Neural progenitor cell (in vitro differentiated cells): ENCODE data around the gene MORC2. TPM values are rescaled to one million over a fixed set of nuclear protein-coding genes. Genes with fewer than 3 reads are reported as not detected.

Source experiments
- DNase-seq: peaks from one replicate; pipeline ENCODE4 v3.0.0-alpha.2; 2016; ENCODE audit warnings: low spot score
- H2AFZ ChIP-seq: fragments of 200-600 bp; sonication (generic); replicated peaks from 2 replicates; pipeline ENCODE4 v1.6.1; 2016; ENCODE audit warnings: antibody characterized with exemption
- H3F3A ChIP-seq: fragments of 200-600 bp; sonication (generic); 2 replicates; pipeline ENCODE4 v1.6.1; 2016; ENCODE audit warnings: antibody characterized with exemption, low read depth
- H3K27ac ChIP-seq: fragments of 200-600 bp; sonication (generic); 2 replicates; pipeline ENCODE4 v1.5.1; 2016; ENCODE audit warnings: mild to moderate bottlenecking
- H3K27me3 ChIP-seq: fragments of 200-600 bp; sonication (generic); 2 replicates; pipeline ENCODE4 v1.6.1; 2016; ENCODE audit warnings: mild to moderate bottlenecking, moderate library complexity
- H3K36me3 ChIP-seq: fragments of 200-600 bp; sonication (generic); 2 replicates; pipeline ENCODE4 v1.5.1; 2016
- H3K4me1 ChIP-seq: fragments of 200-600 bp; sonication (generic); 2 replicates; pipeline ENCODE4 v1.6.1; 2016; ENCODE audit warnings: mixed run types
- H3K4me2 ChIP-seq: fragments of 200-600 bp; sonication (generic); 2 replicates; pipeline ENCODE4 v1.6.1; 2016
- H3K4me3 ChIP-seq: fragments of 200-600 bp; sonication (generic); 2 replicates; pipeline ENCODE4 v1.5.1; 2016
- H3K79me2 ChIP-seq: fragments of 200-600 bp; sonication (generic); 2 replicates; pipeline ENCODE4 v1.6.1; 2016; ENCODE audit warnings: low read depth
- H3K9ac ChIP-seq: fragments of 200-600 bp; sonication (generic); 2 replicates; pipeline ENCODE4 v1.6.1; 2016
- H3K9me3 ChIP-seq: fragments of 200-600 bp; sonication (generic); 2 replicates; pipeline ENCODE4 v1.5.1; 2016; ENCODE audit warnings: low read depth
- H4K20me1 ChIP-seq: fragments of 200-600 bp; sonication (generic); 2 replicates; pipeline ENCODE4 v1.6.1; 2016; ENCODE audit warnings: low read depth
- H3K27ac Mint-ChIP-seq: 3 replicates; pipeline ENCODE4 v1.8.0; 2021; ENCODE audit warnings: mixed read lengths
- H3K27me3 Mint-ChIP-seq: 2 replicates; pipeline ENCODE4 v1.8.0; 2022; ENCODE audit warnings: low read depth, mild to moderate bottlenecking, inconsistent platforms, moderate library complexity, mixed read lengths; ENCODE audit not compliant: insufficient read depth
- H3K36me3 Mint-ChIP-seq: 3 replicates; pipeline ENCODE4 v1.8.0; 2021; ENCODE audit warnings: mixed read lengths
- H3K4me1 Mint-ChIP-seq: 3 replicates; pipeline ENCODE4 v1.8.0; 2021; ENCODE audit warnings: mixed read lengths
- H3K4me3 Mint-ChIP-seq: 3 replicates; pipeline ENCODE4 v1.8.0; 2021; ENCODE audit warnings: mild to moderate bottlenecking, moderate library complexity, mixed read lengths
- H3K9me3 Mint-ChIP-seq: 3 replicates; pipeline ENCODE4 v1.8.0; 2020; ENCODE audit warnings: mixed read lengths
- CTCF ChIP-seq: fragments of 200-600 bp; sonication (generic); IDR thresholded peaks from 2 replicates; pipeline ENCODE4 v1.5.1; 2017; ENCODE audit warnings: antibody characterized with exemption, mild to moderate bottlenecking
- EZH2 ChIP-seq: fragments of 200-600 bp; sonication (generic); IDR thresholded peaks from 2 replicates; pipeline ENCODE4 v1.6.1; 2017; ENCODE audit warnings: antibody characterized with exemption, mild to moderate bottlenecking, moderate library complexity
- EZH2phosphoT487 ChIP-seq: fragments of 200-600 bp; sonication (generic); IDR thresholded peaks from 2 replicates; pipeline ENCODE4 v1.6.1; 2017; ENCODE audit warnings: antibody characterized with exemption
- total RNA-seq: library from RNA; depleted of rRNA; stranded (reverse); fragments of >200 nt; gene quantifications from 2 replicates; pipeline ENCODE4 v1.2.3, GENCODE V29; 2015; ENCODE audit warnings: low replicate concordance

Gene MORC2
- total RNA-seq, 1 donor from 2014 or later = 29.8 TPM

GRCh38 chr22:30930228-30930627 is 38.3 kb downstream of the MORC2 start:
- peaks cover 57% of the 10 kb centered on the region for H3K36me3 Mint-ChIP-seq
- H3K9me3 Mint-ChIP-seq = no peaks in the 10 kb centered on the region
- H3K36me3 ChIP-seq = peaks cover 4% of the 10 kb centered on the region

GRCh38 chr22:30928401-30928800 is 40.2 kb downstream of the MORC2 start:
- Histone ChIP-seq H3K79me2 (no peaks in the 10 kb centered on the region), H3K4me1 (no peaks in the 10 kb centered on the region), H4K20me1 (peaks cover 2% of the 10 kb centered on the region), H3K27ac (no peak overlapping the region), H3K36me3 (peaks cover 4% of the 10 kb centered on the region), H3K9me3 (no peaks in the 10 kb centered on the region), H3K4me3 (no peak overlapping the region), H3F3A (no peaks in the 10 kb centered on the region), H3K27me3 (no peaks in the 10 kb centered on the region), H3K4me2 (no peak overlapping the region), H3K9ac (no peak overlapping the region), H2AFZ (no peak overlapping the region)
- TF ChIP-seq EZH2 = no peak
- TF ChIP-seq EZH2phosphoT487 = no peak
- no peak for TF ChIP-seq CTCF
- Mint-ChIP-seq H3K27me3 (peaks cover 2% of the 10 kb centered on the region), H3K4me1 (no peaks in the 10 kb centered on the region), H3K9me3 (no peaks in the 10 kb centered on the region), H3K27ac (peak overlapping the region; percentile 3), H3K4me3 (no peak overlapping the region), H3K36me3 (peaks cover 45% of the 10 kb centered on the region)
- no peak for DNase-seq

More at GRCh38 chr22:30930228-30930627, 38.3 kb downstream of the MORC2 start:
- Mint-ChIP-seq H3K27ac (no peak overlapping the region), H3K4me3 (no peak overlapping the region), H3K27me3 (peaks cover 2% of the 10 kb centered on the region), H3K4me1 (no peaks in the 10 kb centered on the region)
- Histone ChIP-seq H3F3A (no peaks in the 10 kb centered on the region), H3K4me3 (no peak overlapping the region), H3K79me2 (no peaks in the 10 kb centered on the region), H3K9ac (no peak overlapping the region), H3K9me3 (no peaks in the 10 kb centered on the region), H4K20me1 (peaks cover 2% of the 10 kb centered on the region), H3K4me1 (no peaks in the 10 kb centered on the region), H3K27me3 (no peaks in the 10 kb centered on the region), H3K27ac (no peak overlapping the region), H3K4me2 (no peak overlapping the region), H2AFZ (no peak overlapping the region)
- no peak for DNase-seq
- TF ChIP-seq EZH2phosphoT487 = no peak
- TF ChIP-seq EZH2 = no peak
- TF ChIP-seq CTCF = no peak

- DNase-seq = no peak
- Histone ChIP-seq H3K36me3 (peaks cover 4% of the 10 kb centered on the region), H3K27ac (no peak overlapping the region), H3K27me3 (no peaks in the 10 kb centered on the region), H3F3A (no peaks in the 10 kb centered on the region), H3K79me2 (no peaks in the 10 kb centered on the region), H3K4me3 (no peak overlapping the region), H4K20me1 (peaks cover 2% of the 10 kb centered on the region), H3K4me2 (no peak overlapping the region), H2AFZ (no peak overlapping the region), H3K9ac (no peak overlapping the region), H3K4me1 (no peaks in the 10 kb centered on the region), H3K9me3 (no peaks in the 10 kb centered on the region)
- H3K4me3 Mint-ChIP-seq = no peak overlapping the region
- peaks cover 2% of the 10 kb centered on the region for H3K27me3 Mint-ChIP-seq
- H3K36me3 Mint-ChIP-seq = peaks cover 43% of the 10 kb centered on the region
- TF ChIP-seq CTCF = no peak
- no peak for TF ChIP-seq EZH2
- no peak for TF ChIP-seq EZH2phosphoT487
- no peaks in the 10 kb centered on the region for H3K9me3 Mint-ChIP-seq
- H3K4me1 Mint-ChIP-seq = no peaks in the 10 kb centered on the region
- no peak overlapping the region for H3K27ac Mint-ChIP-seq
Observed at GRCh38 chr22:30927806-30928205, 40.8 kb downstream of the MORC2 start.
